HUDEP-2 (cell line): ENCODE data around the gene ADGRF3.
"Not testable (repeated sequence)": the region's sequence is repeated elsewhere in the genome, so short reads cannot be mapped to it uniquely, and the experiment has no call there.

Experiments used
- DNase-seq, 76 experiments: peaks; one replicate each; lab custom pipeline; 2025; ENCODE audit not compliant: unreplicated experiment in 76 of 76; lab: John Stamatoyannopoulos, UW

The ADGRF3 gene

GRCh38 chr2:26351375-26352090 is 4.9 kb upstream of the ADGRF3 start:
- DNase-seq, result no peak

GRCh38 chr2:26349690-26350089 is 3.1 kb upstream of the ADGRF3 start:
- no peak for DNase-seq

GRCh38 chr2:26347286-26347865 is 787 bp upstream of the ADGRF3 start:
- DNase-seq, result peak in 2 of 76 experiments; percentile 19 to 21

GRCh38 chr2:26345545-26346453 is 790 bp downstream of the ADGRF3 start, which contains the start of gene SELENOI:
TSS of gene SELENOI (plus strand) at chr2:26346143. CDS start at chr2:26346233, 90 bp downstream.
- DNase-seq, result peak; percentile 42 to 99 (median 97)

GRCh38 chr2:26345283-26345544 is 1.4 kb downstream of the ADGRF3 start:
- DNase-seq, result peak in 6 of 76 experiments; percentile 24 to 64 (median 42)

- DNase-seq, result peak in 45 of 76 experiments; percentile 5 to 68 (median 28)
Measured at GRCh38 chr2:26344581-26345282, 1.9 kb downstream of the ADGRF3 start.

GRCh38 chr2:26340831-26341230 is 5.8 kb downstream of the ADGRF3 start:
- DNase-seq, result no peak

- DNase-seq, result no peak
Measured at GRCh38 chr2:26337298-26337697, 9.3 kb downstream of the ADGRF3 start.

GRCh38 chr2:26336719-26337118 is 9.9 kb downstream of the ADGRF3 start:
- DNase-seq, result no peak

GRCh38 chr2:26335231-26335630 is 11.4 kb downstream of the ADGRF3 start:
- no peak for DNase-seq

- no peak for DNase-seq
Measured at GRCh38 chr2:26333293-26333692, 13.3 kb downstream of the ADGRF3 start.

- not testable (repeated sequence) for DNase-seq
Measured at GRCh38 chr2:26331321-26331720, 15.3 kb downstream of the ADGRF3 start.

- no peak for DNase-seq
Measured at GRCh38 chr2:26330604-26331003, 16.0 kb downstream of the ADGRF3 start.

GRCh38 chr2:26330114-26330549 is 16.5 kb downstream of the ADGRF3 start:
- peak in 69 of 76 experiments; percentile 14 to 80 (median 61) for DNase-seq

- not testable (repeated sequence) for DNase-seq
Measured at GRCh38 chr2:26329083-26329482, 17.5 kb downstream of the ADGRF3 start.

- DNase-seq, result no peak
Measured at GRCh38 chr2:26327291-26328272, 19.0 kb downstream of the ADGRF3 start.

GRCh38 chr2:26326514-26326913 is 20.1 kb downstream of the ADGRF3 start:
- no peak for DNase-seq

GRCh38 chr2:26325851-26326250 is 20.7 kb downstream of the ADGRF3 start:
- DNase-seq, result no peak

GRCh38 chr2:26324903-26325302 is 21.7 kb downstream of the ADGRF3 start:
- no peak for DNase-seq

GRCh38 chr2:26324479-26324878 is 22.1 kb downstream of the ADGRF3 start:
- DNase-seq, result not testable (repeated sequence)
